PFSK-1 (cell line): ENCODE results near the gene AOPEP.

Source experiments
- FOXP2 ChIP-seq: optimal IDR thresholded peaks from 2 replicates; pipeline ENCODE3; 2011; ENCODE audit warnings: borderline replicate concordance, control low read depth, inconsistent platforms; ENCODE audit not compliant: insufficient read depth; ENCODE audit errors: extremely low read length, extremely low read depth
- POLR2AphosphoS5 ChIP-seq: IDR thresholded peaks from 2 replicates; pipeline ENCODE4 v1.6.1; 2012; ENCODE audit warnings: low read depth, mild to moderate bottlenecking, control low read depth, low read length, moderate library complexity
- REST ChIP-seq, 2 experiments: IDR thresholded peaks; 2 replicates each; pipeline versions ENCODE4 v1.6.1 to v1.8.0; 2011 to 2012; ENCODE audit warnings: low read depth in 2 of 2, low read length in 2 of 2, control low read depth in 1 of 2, inconsistent platforms in 1 of 2, mild to moderate bottlenecking in 1 of 2, moderate library complexity in 1 of 2; ENCODE audit not compliant: insufficient read depth in 1 of 2
- SIN3A ChIP-seq: IDR thresholded peaks from 2 replicates; pipeline ENCODE4 v1.6.1; 2012; ENCODE audit warnings: mild to moderate bottlenecking, low read length, moderate library complexity, borderline replicate concordance; ENCODE audit not compliant: insufficient read depth
- TAF1 ChIP-seq: IDR thresholded peaks from 2 replicates; pipeline ENCODE4 v1.6.1; 2012; ENCODE audit warnings: low read length, control low read depth, borderline replicate concordance; ENCODE audit not compliant: insufficient read depth

AOPEP gene

GRCh38 chr9:94851467-94851866 is 125.0 kb downstream of the AOPEP start:
- TF ChIP-seq REST (IDR thresholded peaks at IDR 0.05; ENCODE audit: insufficient read depth in 1 of 2, low read depth in 2 of 2, low read length in 2 of 2) (no peak), SIN3A (no peak), FOXP2 (no peak), TAF1 (no peak), POLR2AphosphoS5 (no peak)

- TF ChIP-seq FOXP2 (no peak), TAF1 (no peak), SIN3A (no peak), POLR2AphosphoS5 (no peak), REST (IDR thresholded peaks at IDR 0.05; ENCODE audit: insufficient read depth in 1 of 2, low read depth in 2 of 2, low read length in 2 of 2) (no peak)
Observed at GRCh38 chr9:94851892-94852291, 125.4 kb downstream of the AOPEP start.

GRCh38 chr9:94852373-94852772 is 125.9 kb downstream of the AOPEP start:
- no peak for TF ChIP-seq SIN3A
- TF ChIP-seq FOXP2: no peak
- TF ChIP-seq POLR2AphosphoS5: no peak
- no peak for TF ChIP-seq TAF1
- no peak for TF ChIP-seq REST (IDR thresholded peaks at IDR 0.05; ENCODE audit: insufficient read depth in 1 of 2, low read depth in 2 of 2, low read length in 2 of 2)

GRCh38 chr9:94853887-94854286 is 127.4 kb downstream of the AOPEP start:
- TF ChIP-seq TAF1 (no peak), POLR2AphosphoS5 (no peak), REST (IDR thresholded peaks at IDR 0.05; ENCODE audit: insufficient read depth in 1 of 2, low read depth in 2 of 2, low read length in 2 of 2) (no peak), SIN3A (no peak), FOXP2 (no peak)

GRCh38 chr9:94855903-94856302 is 129.4 kb downstream of the AOPEP start:
- TF ChIP-seq FOXP2 (no peak), SIN3A (no peak), REST (IDR thresholded peaks at IDR 0.05; ENCODE audit: insufficient read depth in 1 of 2, low read depth in 2 of 2, low read length in 2 of 2) (no peak), POLR2AphosphoS5 (no peak), TAF1 (no peak)
